OCI-LY7 (cell line): Measurements from ENCODE around the gene JAZF1.

Experiments used
- EZH2phosphoT487 ChIP-seq: fragments of 200-600 bp; sonication (generic); IDR thresholded peaks from 2 replicates; pipeline ENCODE4 v1.6.1; 2018; ENCODE audit warnings: low read depth, borderline replicate concordance, mild to moderate bottlenecking, mixed run types, antibody characterized with exemption, low read length, moderate library complexity, mixed read lengths
- TF ChIP-seq, protein P1 (sequence below): fragments of 200-600 bp; sonication (generic); conservative IDR thresholded peaks from 2 replicates; pipeline ENCODE4 v1.5.1; 2014; ENCODE audit warnings: mild to moderate bottlenecking, antibody characterized with exemption, low read length, moderate library complexity, mixed read lengths

DNA sequence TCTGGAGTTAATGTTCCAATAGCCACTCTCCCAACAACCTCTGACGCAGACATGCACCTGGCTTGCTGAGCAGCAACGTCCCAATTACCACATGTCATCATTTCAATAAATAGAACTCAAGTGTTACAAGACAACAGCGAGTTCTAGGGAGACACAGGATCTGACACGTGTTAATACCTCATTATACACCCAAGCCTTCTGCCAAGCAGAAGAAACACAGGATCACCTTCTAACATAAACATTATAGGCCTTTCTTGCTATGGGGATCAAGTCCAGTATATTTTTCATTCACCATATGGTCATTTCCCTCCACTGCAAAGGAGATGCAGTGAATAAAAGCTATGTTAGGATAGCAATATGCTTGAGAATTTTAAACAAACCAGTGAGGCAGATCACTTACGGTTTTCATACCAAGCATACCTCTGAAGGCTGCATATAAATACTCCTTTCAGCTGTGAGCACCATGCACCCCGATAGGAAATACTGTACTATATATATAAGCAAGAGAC, 74.2 kb downstream of the JAZF1 start:
- TF ChIP-seq, protein P1, sequence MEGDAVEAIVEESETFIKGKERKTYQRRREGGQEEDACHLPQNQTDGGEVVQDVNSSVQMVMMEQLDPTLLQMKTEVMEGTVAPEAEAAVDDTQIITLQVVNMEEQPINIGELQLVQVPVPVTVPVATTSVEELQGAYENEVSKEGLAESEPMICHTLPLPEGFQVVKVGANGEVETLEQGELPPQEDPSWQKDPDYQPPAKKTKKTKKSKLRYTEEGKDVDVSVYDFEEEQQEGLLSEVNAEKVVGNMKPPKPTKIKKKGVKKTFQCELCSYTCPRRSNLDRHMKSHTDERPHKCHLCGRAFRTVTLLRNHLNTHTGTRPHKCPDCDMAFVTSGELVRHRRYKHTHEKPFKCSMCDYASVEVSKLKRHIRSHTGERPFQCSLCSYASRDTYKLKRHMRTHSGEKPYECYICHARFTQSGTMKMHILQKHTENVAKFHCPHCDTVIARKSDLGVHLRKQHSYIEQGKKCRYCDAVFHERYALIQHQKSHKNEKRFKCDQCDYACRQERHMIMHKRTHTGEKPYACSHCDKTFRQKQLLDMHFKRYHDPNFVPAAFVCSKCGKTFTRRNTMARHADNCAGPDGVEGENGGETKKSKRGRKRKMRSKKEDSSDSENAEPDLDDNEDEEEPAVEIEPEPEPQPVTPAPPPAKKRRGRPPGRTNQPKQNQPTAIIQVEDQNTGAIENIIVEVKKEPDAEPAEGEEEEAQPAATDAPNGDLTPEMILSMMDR: no peak
- no peak for TF ChIP-seq EZH2phosphoT487
